Measurements from ENCODE around the gene RASA4.
"Not testable (repeated sequence)": the region's sequence is repeated elsewhere in the genome, so short reads cannot be mapped to it uniquely, and the experiment has no call there.

The RASA4 gene

GRCh38 chr7:102604431-102605145 lies 12.0 kb downstream of the RASA4 start:
- not testable (repeated sequence) for DNase-seq

- not testable (repeated sequence) for DNase-seq
Observed at GRCh38 chr7:102602317-102602716, 14.2 kb downstream of the RASA4 start.

- DNase-seq, result not testable (repeated sequence)
Observed at GRCh38 chr7:102599699-102600098, 16.9 kb downstream of the RASA4 start.

GRCh38 chr7:102596036-102596435 lies 20.5 kb downstream of the RASA4 start:
- not testable (repeated sequence) for DNase-seq

GRCh38 chr7:102593637-102594334 lies 22.8 kb downstream of the RASA4 start:
- DNase-seq, result not testable (repeated sequence)

- DNase-seq, result peak; percentile 77
Observed at GRCh38 chr7:102592477-102593019, 24.0 kb downstream of the RASA4 start.

- not testable (repeated sequence) for DNase-seq
Observed at GRCh38 chr7:102589857-102590256, 26.7 kb downstream of the RASA4 start.

- DNase-seq, result not testable (repeated sequence)
Observed at GRCh38 chr7:102583495-102583894, 33.1 kb downstream of the RASA4 start.

- DNase-seq, result not testable (repeated sequence)
Observed at GRCh38 chr7:102581722-102582121, 34.8 kb downstream of the RASA4 start.

- DNase-seq, result not testable (repeated sequence)
Observed at GRCh38 chr7:102578486-102578885, 38.1 kb downstream of the RASA4 start.

GRCh38 chr7:102577315-102578240 lies 39.0 kb downstream of the RASA4 start:
- DNase-seq, result not testable (repeated sequence)

GRCh38 chr7:102576363-102576762 lies 40.2 kb downstream of the RASA4 start:
- not testable (repeated sequence) for DNase-seq

GRCh38 chr7:102574607-102575006 lies 41.9 kb downstream of the RASA4 start:
- not testable (repeated sequence) for DNase-seq

- peak; percentile 100 for DNase-seq
Observed at GRCh38 chr7:102572261-102573239, 44.0 kb downstream of the RASA4 start, which contains the start of gene POLR2J3. Gene POLR2J3, minus strand, starts transcription at chr7:102572583. Its CDS starts 62 bp downstream, at chr7:102572521.

GRCh38 chr7:102568620-102569019 lies 47.9 kb downstream of the RASA4 start:
- DNase-seq, result not testable (repeated sequence)

- not testable (repeated sequence) for DNase-seq
Observed at GRCh38 chr7:102550808-102551422, 65.6 kb downstream of the RASA4 start, which contains the start of gene SPDYE2. Gene SPDYE2, plus strand, starts transcription at chr7:102551226. Its CDS starts 2,030 bp downstream, at chr7:102553256.

- DNase-seq, result peak; percentile 21
Observed at GRCh38 chr7:102546353-102546752, 70.2 kb downstream of the RASA4 start.

GRCh38 chr7:102545288-102545687 lies 71.3 kb downstream of the RASA4 start:
- peak; percentile 48 for DNase-seq

GRCh38 chr7:102544372-102544771 lies 72.2 kb downstream of the RASA4 start:
- DNase-seq, result not testable (repeated sequence)

GRCh38 chr7:102543596-102543995 lies 73.0 kb downstream of the RASA4 start, which contains the start of gene UPK3BL2:
Gene UPK3BL2, minus strand, starts transcription at chr7:102543696. Its CDS starts 60 bp downstream, at chr7:102543636.
- DNase-seq, result not testable (repeated sequence)

All from activated effector memory CD4-positive, alpha-beta T cell treated with anti-CD3 and anti-CD28 coated beads, Interleukin-2, amount 50 U/mL, for 16 hours (primary cell).